ENCODE data around the gene KLHL41. TPM values are rescaled to one million over a fixed set of nuclear protein-coding genes. Genes with fewer than 3 reads are reported as not detected.
"Not testable (repeated sequence)": the region's sequence is repeated elsewhere in the genome, so short reads cannot be mapped to it uniquely, and the experiment has no call there.

Gene KLHL41
- total RNA-seq, 1 experiment from 2014 or later = 0.21 TPM

DNA sequence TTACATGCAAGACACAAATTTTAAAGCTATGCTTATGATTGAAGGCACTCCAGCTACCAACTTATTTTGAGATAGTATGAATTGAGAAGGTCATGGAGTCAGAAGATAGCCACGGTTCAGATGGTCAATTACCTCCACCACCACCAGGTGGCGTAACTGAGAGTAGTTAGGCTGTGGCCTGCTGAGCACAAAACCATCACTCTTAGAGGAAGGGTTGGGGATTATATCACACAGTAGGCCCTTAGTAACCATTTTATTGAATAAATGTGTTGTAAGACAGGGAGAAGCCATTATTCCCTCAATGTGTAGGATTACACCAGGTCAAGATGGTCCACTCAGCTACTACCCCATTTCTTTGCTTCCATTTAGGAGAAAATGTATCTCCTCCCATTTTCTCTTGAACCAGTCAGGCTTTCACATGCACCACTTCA, 18.8 kb downstream of the KLHL41 start:
- no peaks in the 10 kb centered on the region for H3K4me1 Mint-ChIP-seq (ENCODE audit: low read depth, unreplicated experiment)
- peak; percentile 80 for DNase-seq
- no peak overlapping the region for H3K27ac Mint-ChIP-seq (ENCODE audit: unreplicated experiment)
- CTCF ChIA-PET = no interaction called here
- intact Hi-C loops (cut with micrococcal nuclease; ENCODE audit: unreplicated experiment) = loop anchor here (2.0 to 5.0 kb wide), 2 partner anchors 263 to 399 kb away; no protein-coding TSS in a partner anchor
- no TSS peak for BruUV-seq (replicated peaks)
- H3K27me3 Mint-ChIP-seq (ENCODE audit: unreplicated experiment) = no peaks in the 10 kb centered on the region
- H3K4me3 Mint-ChIP-seq (ENCODE audit: low read depth, unreplicated experiment) = no peak overlapping the region
- no peaks in the 10 kb centered on the region for H3K9me3 Mint-ChIP-seq (ENCODE audit: low read depth, unreplicated experiment)
- TF ChIP-seq, protein P1, sequence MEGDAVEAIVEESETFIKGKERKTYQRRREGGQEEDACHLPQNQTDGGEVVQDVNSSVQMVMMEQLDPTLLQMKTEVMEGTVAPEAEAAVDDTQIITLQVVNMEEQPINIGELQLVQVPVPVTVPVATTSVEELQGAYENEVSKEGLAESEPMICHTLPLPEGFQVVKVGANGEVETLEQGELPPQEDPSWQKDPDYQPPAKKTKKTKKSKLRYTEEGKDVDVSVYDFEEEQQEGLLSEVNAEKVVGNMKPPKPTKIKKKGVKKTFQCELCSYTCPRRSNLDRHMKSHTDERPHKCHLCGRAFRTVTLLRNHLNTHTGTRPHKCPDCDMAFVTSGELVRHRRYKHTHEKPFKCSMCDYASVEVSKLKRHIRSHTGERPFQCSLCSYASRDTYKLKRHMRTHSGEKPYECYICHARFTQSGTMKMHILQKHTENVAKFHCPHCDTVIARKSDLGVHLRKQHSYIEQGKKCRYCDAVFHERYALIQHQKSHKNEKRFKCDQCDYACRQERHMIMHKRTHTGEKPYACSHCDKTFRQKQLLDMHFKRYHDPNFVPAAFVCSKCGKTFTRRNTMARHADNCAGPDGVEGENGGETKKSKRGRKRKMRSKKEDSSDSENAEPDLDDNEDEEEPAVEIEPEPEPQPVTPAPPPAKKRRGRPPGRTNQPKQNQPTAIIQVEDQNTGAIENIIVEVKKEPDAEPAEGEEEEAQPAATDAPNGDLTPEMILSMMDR (IDR thresholded peaks at IDR 0.05; ENCODE audit: unreplicated experiment) = peak; percentile 80
- H3K36me3 Mint-ChIP-seq (ENCODE audit: insufficient read depth, unreplicated experiment) = no peaks in the 10 kb centered on the region

DNA sequence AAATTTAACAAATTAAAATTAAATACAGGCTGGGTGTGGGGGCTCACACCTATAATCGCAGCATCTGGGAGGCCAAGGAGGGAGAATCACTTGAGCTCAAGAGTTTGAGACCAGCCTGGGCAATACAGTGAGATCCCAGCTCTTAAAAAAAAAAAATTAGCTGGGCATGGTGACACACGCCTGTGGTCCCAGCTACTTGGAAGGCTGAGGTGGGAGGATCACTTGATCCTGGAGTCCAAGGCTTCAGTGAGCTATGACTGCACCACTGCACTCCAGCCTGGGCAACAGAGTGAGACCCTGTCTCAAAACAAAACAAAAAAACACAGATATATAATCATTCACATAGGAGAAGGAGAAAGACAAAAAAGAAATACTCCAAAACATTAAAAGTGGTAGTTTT, 30.0 kb downstream of the KLHL41 start:
- H3K27ac Mint-ChIP-seq (ENCODE audit: unreplicated experiment); H3K36me3 Mint-ChIP-seq (ENCODE audit: insufficient read depth, unreplicated experiment); DNase-seq; H3K4me1 Mint-ChIP-seq (ENCODE audit: low read depth, unreplicated experiment); H3K4me3 Mint-ChIP-seq (ENCODE audit: low read depth, unreplicated experiment); H3K27me3 Mint-ChIP-seq (ENCODE audit: unreplicated experiment); H3K9me3 Mint-ChIP-seq (ENCODE audit: low read depth, unreplicated experiment); BruUV-seq (replicated peaks); CTCF ChIA-PET; intact Hi-C loops (cut with micrococcal nuclease; ENCODE audit: unreplicated experiment): not testable (repeated sequence)

DNA sequence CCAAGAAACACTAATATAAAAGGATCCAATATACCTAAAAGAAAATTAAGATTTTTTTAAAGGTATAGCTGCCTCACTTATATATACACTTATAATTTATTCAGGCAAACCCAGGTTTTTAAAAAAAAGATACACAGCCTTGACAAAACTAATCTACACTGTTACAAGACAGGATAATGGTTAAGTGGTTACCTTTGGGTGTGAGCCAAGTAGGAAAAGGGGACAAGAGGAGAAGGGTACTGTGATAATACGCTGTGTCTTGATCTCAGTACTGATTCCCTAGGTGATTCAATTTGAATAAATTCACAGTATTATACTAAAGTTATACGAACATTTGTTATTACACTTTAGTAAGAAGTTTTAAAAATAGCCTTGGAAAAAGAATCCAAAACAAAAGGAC, 30.6 kb downstream of the KLHL41 start:
- intact Hi-C loops (cut with micrococcal nuclease; ENCODE audit: unreplicated experiment) = no loop called here
- Mint-ChIP-seq H3K9me3 (ENCODE audit: low read depth, unreplicated experiment) (no peaks in the 10 kb centered on the region), H3K4me3 (ENCODE audit: low read depth, unreplicated experiment) (no peak overlapping the region), H3K4me1 (ENCODE audit: low read depth, unreplicated experiment) (no peaks in the 10 kb centered on the region), H3K27me3 (ENCODE audit: unreplicated experiment) (no peaks in the 10 kb centered on the region), H3K27ac (ENCODE audit: unreplicated experiment) (no peak overlapping the region), H3K36me3 (ENCODE audit: insufficient read depth, unreplicated experiment) (no peaks in the 10 kb centered on the region)
- TF ChIP-seq, protein P1 (IDR thresholded peaks at IDR 0.05; ENCODE audit: unreplicated experiment) = no peak
- no TSS peak for BruUV-seq (replicated peaks)
- CTCF ChIA-PET = no interaction called here
- no peak for DNase-seq

DNA sequence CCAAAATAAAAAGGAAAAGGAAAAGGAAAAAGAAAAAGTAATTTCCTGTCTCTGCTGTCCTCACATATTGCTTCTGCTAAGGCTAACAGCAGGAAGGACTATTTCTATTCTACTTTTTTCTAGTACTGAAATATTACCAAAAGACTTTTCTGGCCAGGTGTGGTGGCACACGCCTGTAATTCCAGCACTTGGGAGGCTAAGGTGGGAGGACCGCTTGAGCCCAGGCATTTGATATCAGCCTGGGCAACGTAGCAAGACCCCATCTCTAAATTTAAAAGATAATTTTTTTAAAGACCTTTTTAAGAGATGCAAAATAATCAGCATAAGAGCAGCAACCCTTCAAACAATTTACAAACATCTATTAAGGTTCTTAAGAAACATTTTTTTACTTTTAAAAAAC, 32.9 kb downstream of the KLHL41 start:
- no peaks in the 10 kb centered on the region for H3K4me1 Mint-ChIP-seq (ENCODE audit: low read depth, unreplicated experiment)
- CTCF ChIA-PET = no interaction called here
- H3K4me3 Mint-ChIP-seq (ENCODE audit: low read depth, unreplicated experiment) = no peak overlapping the region
- intact Hi-C loops (cut with micrococcal nuclease; ENCODE audit: unreplicated experiment) = no loop called here
- TF ChIP-seq, protein P1 (IDR thresholded peaks at IDR 0.05; ENCODE audit: unreplicated experiment) = no peak
- BruUV-seq (replicated peaks) = no TSS peak
- H3K27ac Mint-ChIP-seq (ENCODE audit: unreplicated experiment) = no peak overlapping the region
- no peak for DNase-seq
- H3K27me3 Mint-ChIP-seq (ENCODE audit: unreplicated experiment) = no peaks in the 10 kb centered on the region
- H3K9me3 Mint-ChIP-seq (ENCODE audit: low read depth, unreplicated experiment) = no peaks in the 10 kb centered on the region
- no peaks in the 10 kb centered on the region for H3K36me3 Mint-ChIP-seq (ENCODE audit: insufficient read depth, unreplicated experiment)

DNA sequence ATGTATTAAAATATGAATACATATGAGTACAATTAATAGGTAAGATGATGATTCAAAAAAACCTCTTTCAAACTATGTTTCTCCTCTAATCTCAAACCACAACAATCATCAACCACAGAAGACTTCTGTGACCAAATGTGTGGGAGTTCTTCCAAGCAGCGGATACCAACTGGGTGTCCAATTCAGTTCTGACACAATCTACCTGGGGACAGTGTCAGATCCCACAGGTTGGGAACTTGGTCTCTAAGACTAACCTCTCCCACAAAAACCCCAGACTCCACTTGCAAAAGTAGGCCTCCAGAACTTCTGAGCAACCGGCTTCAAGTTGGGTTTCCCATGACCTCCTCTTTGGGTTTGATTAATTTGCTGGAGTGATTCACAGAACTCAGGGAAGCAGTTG, 37.3 kb downstream of the KLHL41 start:
- Mint-ChIP-seq H3K4me1 (ENCODE audit: low read depth, unreplicated experiment) (no peaks in the 10 kb centered on the region), H3K9me3 (ENCODE audit: low read depth, unreplicated experiment) (no peaks in the 10 kb centered on the region), H3K36me3 (ENCODE audit: insufficient read depth, unreplicated experiment) (no peaks in the 10 kb centered on the region), H3K4me3 (ENCODE audit: low read depth, unreplicated experiment) (no peak overlapping the region), H3K27me3 (ENCODE audit: unreplicated experiment) (no peaks in the 10 kb centered on the region), H3K27ac (ENCODE audit: unreplicated experiment) (no peak overlapping the region)
- DNase-seq = no peak
- TF ChIP-seq, protein P1 (IDR thresholded peaks at IDR 0.05; ENCODE audit: unreplicated experiment) = no peak
- CTCF ChIA-PET = no interaction called here
- intact Hi-C loops (cut with micrococcal nuclease; ENCODE audit: unreplicated experiment) = no loop called here
- no TSS peak for BruUV-seq (replicated peaks)

Data from Calu3 (cell line).